ENCODE results near the gene SLC10A6. TPM values are rescaled to one million over a fixed set of nuclear protein-coding genes. Genes with fewer than 3 reads are reported as not detected.

The SLC10A6 gene
- total and polyA plus RNA-seq, 9 of the 15 experiments (the other 6 are each of a cell fraction or from before 2014, with no cell fraction given) = not detected

- in situ Hi-C loops (cut with MboI) = loop anchor here (5.0 to 10.0 kb wide), 2 partner anchors 404 to 948 kb away; no protein-coding TSS in a partner anchor
- FAIRE-seq = no peak
- Histone ChIP-seq H3K9ac (ENCODE audit: insufficient read depth in 1 of 2, low read depth in 2 of 2, low read length in 2 of 2) (no peak overlapping the region), H2AFZ (ENCODE audit: low read depth, low read length) (no peak overlapping the region), H3K4me3 (no peak overlapping the region), H3K27ac (ENCODE audit: extremely low read depth, low read depth, low read length) (no peak overlapping the region), H3K9me1 (ENCODE audit: control insufficient read depth, insufficient read depth, low read length) (no peaks in the 10 kb centered on the region), H3K9me3 (replicated peaks; ENCODE audit: control insufficient read depth, insufficient read depth, low read depth, low read length) (no peaks in the 10 kb centered on the region), H3K79me2 (ENCODE audit: control insufficient read depth, insufficient read depth, low read length) (no peaks in the 10 kb centered on the region), H3K4me2 (ENCODE audit: insufficient read depth, low read length) (no peak overlapping the region), H3K27me3 (ENCODE audit: control insufficient read depth in 2 of 2, insufficient read depth in 2 of 2, low read length in 2 of 2) (no peaks in the 10 kb centered on the region; a peak in 1 of 5 replicates), H3K4me1 (replicated peaks in 1 of 2; ENCODE audit: control insufficient read depth in 2 of 2, insufficient read depth in 2 of 2, low read length in 2 of 2) (peaks cover 5 to 10% of the 10 kb centered on the region in 2 experiments; a peak in 3 of 5 replicates), H4K20me1 (replicated peaks; ENCODE audit: control insufficient read depth, insufficient read depth, low read length) (no peaks in the 10 kb centered on the region), H3K36me3 (ENCODE audit: control insufficient read depth, insufficient read depth, low read length) (no peaks in the 10 kb centered on the region)
- WGBS (ENCODE audit: insufficient coverage, low coverage, missing lambda C conversion rate) = 14% methylated on average over 3 of the region's 4 CpGs
- no TSS peak for BruUV-seq (replicated peaks)
- TF ChIP-seq, protein P1, sequence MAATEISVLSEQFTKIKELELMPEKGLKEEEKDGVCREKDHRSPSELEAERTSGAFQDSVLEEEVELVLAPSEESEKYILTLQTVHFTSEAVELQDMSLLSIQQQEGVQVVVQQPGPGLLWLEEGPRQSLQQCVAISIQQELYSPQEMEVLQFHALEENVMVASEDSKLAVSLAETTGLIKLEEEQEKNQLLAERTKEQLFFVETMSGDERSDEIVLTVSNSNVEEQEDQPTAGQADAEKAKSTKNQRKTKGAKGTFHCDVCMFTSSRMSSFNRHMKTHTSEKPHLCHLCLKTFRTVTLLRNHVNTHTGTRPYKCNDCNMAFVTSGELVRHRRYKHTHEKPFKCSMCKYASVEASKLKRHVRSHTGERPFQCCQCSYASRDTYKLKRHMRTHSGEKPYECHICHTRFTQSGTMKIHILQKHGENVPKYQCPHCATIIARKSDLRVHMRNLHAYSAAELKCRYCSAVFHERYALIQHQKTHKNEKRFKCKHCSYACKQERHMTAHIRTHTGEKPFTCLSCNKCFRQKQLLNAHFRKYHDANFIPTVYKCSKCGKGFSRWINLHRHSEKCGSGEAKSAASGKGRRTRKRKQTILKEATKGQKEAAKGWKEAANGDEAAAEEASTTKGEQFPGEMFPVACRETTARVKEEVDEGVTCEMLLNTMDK (IDR thresholded peaks at IDR 0.05; ENCODE audit: borderline replicate concordance, insufficient read depth, low read depth, low read length, poor library complexity, severe bottlenecking) = no peak
- no peak for TF ChIP-seq ZNF232 (CRISPR knock-in tag; IDR thresholded peaks at IDR 0.05)
- no peak for TF ChIP-seq ESRRA (IDR thresholded peaks at IDR 0.05; ENCODE audit: borderline replicate concordance, low read depth)
- no peak for TF ChIP-seq XRCC3 (IDR thresholded peaks at IDR 0.05)
- TF ChIP-seq, protein P2, sequence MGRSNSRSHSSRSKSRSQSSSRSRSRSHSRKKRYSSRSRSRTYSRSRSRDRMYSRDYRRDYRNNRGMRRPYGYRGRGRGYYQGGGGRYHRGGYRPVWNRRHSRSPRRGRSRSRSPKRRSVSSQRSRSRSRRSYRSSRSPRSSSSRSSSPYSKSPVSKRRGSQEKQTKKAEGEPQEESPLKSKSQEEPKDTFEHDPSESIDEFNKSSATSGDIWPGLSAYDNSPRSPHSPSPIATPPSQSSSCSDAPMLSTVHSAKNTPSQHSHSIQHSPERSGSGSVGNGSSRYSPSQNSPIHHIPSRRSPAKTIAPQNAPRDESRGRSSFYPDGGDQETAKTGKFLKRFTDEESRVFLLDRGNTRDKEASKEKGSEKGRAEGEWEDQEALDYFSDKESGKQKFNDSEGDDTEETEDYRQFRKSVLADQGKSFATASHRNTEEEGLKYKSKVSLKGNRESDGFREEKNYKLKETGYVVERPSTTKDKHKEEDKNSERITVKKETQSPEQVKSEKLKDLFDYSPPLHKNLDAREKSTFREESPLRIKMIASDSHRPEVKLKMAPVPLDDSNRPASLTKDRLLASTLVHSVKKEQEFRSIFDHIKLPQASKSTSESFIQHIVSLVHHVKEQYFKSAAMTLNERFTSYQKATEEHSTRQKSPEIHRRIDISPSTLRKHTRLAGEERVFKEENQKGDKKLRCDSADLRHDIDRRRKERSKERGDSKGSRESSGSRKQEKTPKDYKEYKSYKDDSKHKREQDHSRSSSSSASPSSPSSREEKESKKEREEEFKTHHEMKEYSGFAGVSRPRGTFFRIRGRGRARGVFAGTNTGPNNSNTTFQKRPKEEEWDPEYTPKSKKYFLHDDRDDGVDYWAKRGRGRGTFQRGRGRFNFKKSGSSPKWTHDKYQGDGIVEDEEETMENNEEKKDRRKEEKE (IDR thresholded peaks at IDR 0.05; ENCODE audit: borderline replicate concordance in 1 of 2, control insufficient read depth in 1 of 2, low read depth in 2 of 2, low read length in 1 of 2) = no peak
- no peak for TF ChIP-seq CBX5 (IDR thresholded peaks at IDR 0.05; ENCODE audit: borderline replicate concordance, low read depth)
- TF ChIP-seq TCF7 (IDR thresholded peaks at IDR 0.05; ENCODE audit: borderline replicate concordance) = no peak
- no peak for TF ChIP-seq ZNF134 (CRISPR knock-in tag; conservative IDR thresholded peaks at IDR 0.05)
- ATAC-seq = no peak
- ChIA-PET POLR2A (no interaction called here), CTCF (ENCODE audit: low intra/inter-chr PET ratio) (interaction anchor here (0.7 to 2.2 kb wide), 5 partner anchors 243 to 673 kb away, joined by 3 to 18 read pairs (median 4); no protein-coding TSS in a partner anchor)
- DNase-seq (ENCODE audit: extremely low read depth in 1 of 4, low spot score in 3 of 4) = no peak
- intact Hi-C loops (cut with micrococcal nuclease) = loop anchor here (5.0 kb wide), 1 partner anchor 104 kb away; no protein-coding TSS in a partner anchor
These were observed 47.4 kb upstream of the SLC10A6 start for GRCh38 chr4:86896596-86896995.
